ENCODE results near the gene MYO1F. TPM values are rescaled to one million over a fixed set of nuclear protein-coding genes. Genes with fewer than 3 reads are reported as not detected.
"Not testable (repeated sequence)": the region's sequence is repeated elsewhere in the genome, so short reads cannot be mapped to it uniquely, and the experiment has no call there.

MYO1F gene
- 10 to 100 TPM; 21.0 to 21.4 TPM for total RNA-seq

DNA sequence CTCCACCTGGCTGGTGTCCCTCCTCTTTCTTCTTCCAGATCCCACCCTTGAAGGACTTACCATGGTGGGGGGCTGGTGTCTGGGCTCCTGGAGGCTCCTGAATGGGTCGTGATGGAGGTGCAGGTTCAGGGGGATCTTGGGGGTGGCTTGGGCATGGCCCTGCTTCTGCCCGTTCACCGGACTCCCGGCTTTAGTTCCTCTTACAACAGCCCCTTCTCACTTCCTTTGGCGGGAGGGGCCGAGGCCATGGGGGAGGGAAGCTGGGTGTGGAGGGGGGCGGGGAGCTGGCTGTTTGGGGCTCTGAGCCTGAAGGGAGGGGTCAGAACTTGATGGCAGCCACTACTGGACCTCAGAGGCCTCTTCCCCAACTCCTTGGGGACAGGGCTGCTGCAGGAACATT, at the start of gene MYO1F:
MYO1F (minus strand) TSS at position 196 of the 400 bp plus-strand sequence; CDS start at position 63, 133 bp downstream.
- no peak for DNase-seq
- POLR2A ChIA-PET: interaction anchor here (1.2 to 3.7 kb wide), 3 partner anchors 63 to 126 kb away, joined by 3 to 24 read pairs (median 5); partner anchors contain the start of gene ZNF414
- intact Hi-C loops (cut with micrococcal nuclease): loop anchor here (5.0 kb wide), 1 partner anchor 65 kb away; the partner anchor contains the start of gene ZNF414
- peak within 1 kb of the TSS; percentile 80 for H3K4me3 Mint-ChIP-seq
- H3K27me3 Mint-ChIP-seq: peaks cover 2% of the 10 kb centered on the region
- TF ChIP-seq, protein P1, sequence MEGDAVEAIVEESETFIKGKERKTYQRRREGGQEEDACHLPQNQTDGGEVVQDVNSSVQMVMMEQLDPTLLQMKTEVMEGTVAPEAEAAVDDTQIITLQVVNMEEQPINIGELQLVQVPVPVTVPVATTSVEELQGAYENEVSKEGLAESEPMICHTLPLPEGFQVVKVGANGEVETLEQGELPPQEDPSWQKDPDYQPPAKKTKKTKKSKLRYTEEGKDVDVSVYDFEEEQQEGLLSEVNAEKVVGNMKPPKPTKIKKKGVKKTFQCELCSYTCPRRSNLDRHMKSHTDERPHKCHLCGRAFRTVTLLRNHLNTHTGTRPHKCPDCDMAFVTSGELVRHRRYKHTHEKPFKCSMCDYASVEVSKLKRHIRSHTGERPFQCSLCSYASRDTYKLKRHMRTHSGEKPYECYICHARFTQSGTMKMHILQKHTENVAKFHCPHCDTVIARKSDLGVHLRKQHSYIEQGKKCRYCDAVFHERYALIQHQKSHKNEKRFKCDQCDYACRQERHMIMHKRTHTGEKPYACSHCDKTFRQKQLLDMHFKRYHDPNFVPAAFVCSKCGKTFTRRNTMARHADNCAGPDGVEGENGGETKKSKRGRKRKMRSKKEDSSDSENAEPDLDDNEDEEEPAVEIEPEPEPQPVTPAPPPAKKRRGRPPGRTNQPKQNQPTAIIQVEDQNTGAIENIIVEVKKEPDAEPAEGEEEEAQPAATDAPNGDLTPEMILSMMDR (IDR thresholded peaks at IDR 0.05): no peak
- H3K4me1 Mint-ChIP-seq (ENCODE audit: low read depth): peaks cover 43% of the 10 kb centered on the region
- no peak for ATAC-seq
- H3K27ac Mint-ChIP-seq: peak within 1 kb of the TSS; percentile 78
- CTCF ChIA-PET: interaction anchor here (0.7 to 9.1 kb wide), 22 partner anchors 8 to 242 kb away, joined by 3 to 117 read pairs (median 9); partner anchors contain the start of genes HNRNPM, MARCHF2 and ZNF414
- H3K9me3 Mint-ChIP-seq: no peaks in the 10 kb centered on the region
- peaks cover 6% of the 10 kb centered on the region for H3K36me3 Mint-ChIP-seq (ENCODE audit: low read depth)

DNA sequence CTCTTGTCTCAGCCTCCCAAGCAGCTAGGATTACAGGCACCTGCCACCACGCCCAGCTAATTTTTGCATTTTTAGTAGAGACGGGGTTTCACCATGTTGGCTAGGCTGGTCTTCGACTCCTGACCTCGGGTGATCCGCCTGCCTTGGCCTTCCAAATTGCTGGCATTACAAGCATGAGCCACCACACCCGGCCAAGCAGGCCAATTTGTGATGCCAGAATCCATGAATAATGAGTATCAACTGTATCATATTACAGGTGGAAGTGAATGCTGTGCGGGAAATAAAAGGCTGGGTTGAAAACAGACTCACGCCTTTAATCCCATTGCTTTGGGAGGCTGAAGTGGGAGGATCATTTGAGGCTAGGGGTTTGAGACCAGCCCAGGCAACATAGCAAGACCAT, 49.6 kb upstream of the MYO1F start:
- H3K9me3 Mint-ChIP-seq: no peaks in the 10 kb centered on the region
- ChIA-PET CTCF (interaction anchor here (1.3 kb wide), 1 partner anchor 67 kb away, joined by 4 read pairs; no protein-coding TSS in a partner anchor), POLR2A (no interaction called here)
- H3K4me3 Mint-ChIP-seq: no peak overlapping the region
- H3K36me3 Mint-ChIP-seq (ENCODE audit: low read depth): no peaks in the 10 kb centered on the region
- ATAC-seq (no peak), DNase-seq (no peak)
- H3K27me3 Mint-ChIP-seq: no peaks in the 10 kb centered on the region
- H3K4me1 Mint-ChIP-seq (ENCODE audit: low read depth): no peaks in the 10 kb centered on the region
- intact Hi-C loops (cut with micrococcal nuclease): no loop called here
- TF ChIP-seq, protein P1 (IDR thresholded peaks at IDR 0.05): no peak
- no peak overlapping the region for H3K27ac Mint-ChIP-seq

DNA sequence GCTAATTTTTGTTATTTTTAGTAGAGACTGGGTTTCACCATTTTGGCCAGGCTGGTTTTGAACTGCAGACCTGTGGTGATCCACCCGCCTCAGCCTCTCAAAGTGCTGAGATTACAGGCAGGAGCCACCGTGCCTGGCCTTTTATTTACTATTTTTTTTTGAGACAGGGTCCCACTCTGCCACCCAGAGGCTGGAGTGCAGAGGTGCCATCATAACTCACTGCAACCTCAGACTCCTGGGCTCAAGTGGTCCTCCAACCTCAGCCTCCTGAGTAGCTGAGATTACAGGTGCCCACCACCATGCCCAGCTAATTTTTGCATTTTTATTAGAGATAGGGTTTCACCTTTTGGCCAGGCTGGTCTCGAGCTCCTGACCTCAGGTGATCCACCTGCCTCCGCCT, 45.6 kb upstream of the MYO1F start:
- H3K27ac Mint-ChIP-seq; intact Hi-C loops (cut with micrococcal nuclease); H3K9me3 Mint-ChIP-seq; POLR2A ChIA-PET; ATAC-seq; H3K27me3 Mint-ChIP-seq; DNase-seq; H3K4me1 Mint-ChIP-seq (ENCODE audit: low read depth); H3K4me3 Mint-ChIP-seq; H3K36me3 Mint-ChIP-seq (ENCODE audit: low read depth): not testable (repeated sequence)
- CTCF ChIA-PET: interaction anchor here (0.6 to 2.9 kb wide), 7 partner anchors 19 to 465 kb away, joined by 3 to 12 read pairs (median 3); no protein-coding TSS in a partner anchor
- TF ChIP-seq, protein P1 (IDR thresholded peaks at IDR 0.05): peak; percentile 29

GRCh38 chr19:8618751-8619150, 41.5 kb upstream of the MYO1F start:
- intact Hi-C loops (cut with micrococcal nuclease): no loop called here
- no peak overlapping the region for H3K4me3 Mint-ChIP-seq
- H3K4me1 Mint-ChIP-seq (ENCODE audit: low read depth): peaks cover 8% of the 10 kb centered on the region
- TF ChIP-seq, protein P1 (IDR thresholded peaks at IDR 0.05): no peak
- ATAC-seq (no peak), DNase-seq (no peak)
- POLR2A ChIA-PET: no interaction called here
- H3K9me3 Mint-ChIP-seq: no peaks in the 10 kb centered on the region
- H3K27ac Mint-ChIP-seq: no peak overlapping the region
- peaks cover 1% of the 10 kb centered on the region for H3K27me3 Mint-ChIP-seq
- CTCF ChIA-PET: interaction anchor here (1.1 to 8.6 kb wide), 3 partner anchors 24 to 39 kb away, joined by 3 to 71 read pairs (median 7); partner anchors contain the start of gene MYO1F
- H3K36me3 Mint-ChIP-seq (ENCODE audit: low read depth): no peaks in the 10 kb centered on the region

DNA sequence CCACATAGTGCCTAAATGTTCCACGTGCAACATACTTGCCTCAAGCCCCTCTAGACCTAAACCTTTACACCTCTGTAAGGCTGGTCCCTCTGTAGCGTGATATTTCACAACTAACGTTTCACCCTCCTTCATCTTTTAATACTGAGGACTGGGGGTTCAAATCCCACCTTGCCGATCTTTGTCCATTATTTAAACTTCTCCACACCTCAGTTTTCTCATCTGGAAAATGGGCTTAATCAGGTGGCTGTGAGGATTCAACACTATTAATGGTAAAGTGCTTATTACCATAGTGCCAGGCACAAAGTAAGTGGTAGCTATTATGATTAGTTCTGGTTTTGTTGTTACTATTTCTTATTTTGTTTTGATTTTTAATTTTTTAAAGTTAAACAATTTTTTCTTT, 40.7 kb upstream of the MYO1F start:
- DNase-seq: no peak
- Mint-ChIP-seq H3K9me3 (no peaks in the 10 kb centered on the region), H3K27ac (no peak overlapping the region), H3K36me3 (ENCODE audit: low read depth) (no peaks in the 10 kb centered on the region), H3K4me3 (no peak overlapping the region), H3K4me1 (ENCODE audit: low read depth) (peaks cover 8% of the 10 kb centered on the region), H3K27me3 (peaks cover 1% of the 10 kb centered on the region)
- ChIA-PET CTCF (interaction anchor here (2.2 to 8.6 kb wide), 2 partner anchors 24 to 39 kb away, joined by 7 to 71 read pairs; partner anchors contain the start of gene MYO1F), POLR2A (no interaction called here)
- no peak for ATAC-seq
- TF ChIP-seq, protein P1 (IDR thresholded peaks at IDR 0.05): no peak
- intact Hi-C loops (cut with micrococcal nuclease): no loop called here

- H3K27ac Mint-ChIP-seq; intact Hi-C loops (cut with micrococcal nuclease); H3K36me3 Mint-ChIP-seq (ENCODE audit: low read depth); DNase-seq; H3K4me3 Mint-ChIP-seq; H3K27me3 Mint-ChIP-seq; ATAC-seq; POLR2A ChIA-PET; H3K9me3 Mint-ChIP-seq: not testable (repeated sequence)
- CTCF ChIA-PET: interaction anchor here (1.7 to 8.6 kb wide), 4 partner anchors 22 to 38 kb away, joined by 7 to 71 read pairs (median 15); partner anchors contain the start of gene MYO1F
- H3K4me1 Mint-ChIP-seq (ENCODE audit: low read depth): peaks cover 12% of the 10 kb centered on the region
Measured at GRCh38 chr19:8617325-8617724, 40.1 kb upstream of the MYO1F start.

Data from activated CD8-positive, alpha-beta T cell treated with anti-CD3 and anti-CD28 coated beads for 36 hours (primary cell).